Glomerular visceral epithelial cell (primary cell): ENCODE data around the gene IGF1.
"Not testable (repeated sequence)": the region's sequence is repeated elsewhere in the genome, so short reads cannot be mapped to it uniquely, and the experiment has no call there.

Experiments
- DNase-seq: peaks from one replicate; pipeline ENCODE4 v3.0.0-alpha.2; 2016; ENCODE audit errors: extremely low spot score

Gene IGF1

GRCh38 chr12:102379346-102380162 is 100.8 kb downstream of the IGF1 start:
- DNase-seq: no peak

GRCh38 chr12:102376781-102377180 is 103.6 kb downstream of the IGF1 start:
- DNase-seq: no peak

GRCh38 chr12:102376181-102376747 is 104.1 kb downstream of the IGF1 start:
- DNase-seq: no peak

GRCh38 chr12:102374190-102374589 is 106.2 kb downstream of the IGF1 start:
- DNase-seq: no peak

- DNase-seq: no peak
Measured at GRCh38 chr12:102372087-102372486, 108.3 kb downstream of the IGF1 start.

- DNase-seq: no peak
Measured at GRCh38 chr12:102371165-102371564, 109.2 kb downstream of the IGF1 start.

GRCh38 chr12:102369876-102370275 is 110.5 kb downstream of the IGF1 start:
- no peak for DNase-seq

- no peak for DNase-seq
Measured at GRCh38 chr12:102365365-102365764, 115.0 kb downstream of the IGF1 start.

GRCh38 chr12:102364709-102365108 is 115.7 kb downstream of the IGF1 start:
- DNase-seq: no peak

- peak; percentile 25 for DNase-seq
Measured at GRCh38 chr12:102356690-102357089, 123.7 kb downstream of the IGF1 start.

- not testable (repeated sequence) for DNase-seq
Measured at GRCh38 chr12:102354281-102354680, 126.1 kb downstream of the IGF1 start.

GRCh38 chr12:102351322-102351721 is 129.0 kb downstream of the IGF1 start:
- no peak for DNase-seq

GRCh38 chr12:102350070-102350469 is 130.3 kb downstream of the IGF1 start:
- no peak for DNase-seq

GRCh38 chr12:102349079-102349478 is 131.3 kb downstream of the IGF1 start:
- DNase-seq: no peak

GRCh38 chr12:102347811-102348210 is 132.6 kb downstream of the IGF1 start:
- DNase-seq: no peak
